Measurements from ENCODE around the gene DOK5.

Gene DOK5

DNA sequence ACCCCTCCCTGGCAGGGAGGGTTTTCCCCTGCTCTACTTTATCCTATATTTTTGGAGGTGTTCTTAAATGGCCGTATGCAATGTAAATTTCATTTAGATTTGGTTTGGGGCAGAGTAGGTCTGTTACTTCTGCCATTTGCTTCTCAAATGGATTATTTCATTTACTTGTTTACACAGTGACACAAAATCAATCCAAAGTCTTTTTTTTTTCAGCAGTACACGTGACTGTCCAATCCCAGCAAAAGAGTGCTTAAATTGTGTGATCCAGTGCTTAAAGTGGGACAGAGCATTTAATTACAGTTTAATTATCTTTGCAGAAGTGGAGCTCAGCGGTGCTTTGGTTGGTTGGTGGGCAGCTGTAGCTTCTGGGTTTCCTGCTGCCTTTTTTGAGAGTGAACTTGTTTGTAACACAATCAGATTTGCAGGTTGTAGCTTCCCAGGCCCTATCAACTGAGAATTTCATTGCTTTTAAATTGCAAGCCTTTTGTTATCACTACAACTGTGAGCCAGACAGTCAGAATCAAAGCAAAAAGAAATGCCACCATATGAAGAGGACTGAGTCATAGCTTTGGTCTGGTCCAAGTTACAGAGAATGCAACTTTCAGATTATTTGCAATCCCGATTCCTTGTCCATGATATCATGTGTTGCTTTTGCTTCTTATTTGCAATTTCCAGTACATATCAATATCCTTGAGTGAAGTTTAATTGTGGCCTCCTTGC lies 216.9 kb downstream of the DOK5 start:
- no peak for DNase-seq (ENCODE audit: low read depth in 2 of 2)

GRCh38 chr20:54694516-54694915 lies 219.1 kb downstream of the DOK5 start:
- DNase-seq (ENCODE audit: low read depth in 2 of 2) = no peak

DNA sequence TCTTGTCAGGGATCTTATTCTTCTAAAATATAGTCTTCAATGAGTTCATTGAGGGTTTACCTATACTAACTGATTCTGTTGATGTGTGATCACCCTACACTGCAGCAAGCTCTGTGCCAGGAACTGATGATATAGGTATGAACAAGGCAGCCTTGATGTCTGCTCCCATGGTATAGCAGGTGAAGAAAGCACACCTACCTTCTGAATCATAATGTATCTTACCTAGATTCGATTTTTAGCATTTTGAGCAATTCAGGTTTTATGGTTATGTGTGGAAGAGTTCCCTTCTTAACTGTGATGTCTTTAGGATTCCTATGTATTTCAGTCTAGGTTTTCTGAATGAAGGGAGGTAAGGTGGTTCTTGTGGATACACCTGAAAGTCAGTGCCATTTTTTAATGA lies 223.0 kb downstream of the DOK5 start:
- DNase-seq (ENCODE audit: low read depth in 2 of 2) = no peak
